HG03354 (cell line): Measurements from ENCODE around the gene FKBP10.
"Not testable (repeated sequence)": the region's sequence is repeated elsewhere in the genome, so short reads cannot be mapped to it uniquely, and the experiment has no call there.

Experiments used
- ATAC-seq: cut with Tn5 transposase; IDR thresholded peaks from one replicate; pipeline ENCODE4 v1.9.1; 2021; ENCODE audit warnings: mild to moderate bottlenecking; ENCODE audit not compliant: unreplicated experiment, poor library complexity, severe bottlenecking

FKBP10 gene

DNA sequence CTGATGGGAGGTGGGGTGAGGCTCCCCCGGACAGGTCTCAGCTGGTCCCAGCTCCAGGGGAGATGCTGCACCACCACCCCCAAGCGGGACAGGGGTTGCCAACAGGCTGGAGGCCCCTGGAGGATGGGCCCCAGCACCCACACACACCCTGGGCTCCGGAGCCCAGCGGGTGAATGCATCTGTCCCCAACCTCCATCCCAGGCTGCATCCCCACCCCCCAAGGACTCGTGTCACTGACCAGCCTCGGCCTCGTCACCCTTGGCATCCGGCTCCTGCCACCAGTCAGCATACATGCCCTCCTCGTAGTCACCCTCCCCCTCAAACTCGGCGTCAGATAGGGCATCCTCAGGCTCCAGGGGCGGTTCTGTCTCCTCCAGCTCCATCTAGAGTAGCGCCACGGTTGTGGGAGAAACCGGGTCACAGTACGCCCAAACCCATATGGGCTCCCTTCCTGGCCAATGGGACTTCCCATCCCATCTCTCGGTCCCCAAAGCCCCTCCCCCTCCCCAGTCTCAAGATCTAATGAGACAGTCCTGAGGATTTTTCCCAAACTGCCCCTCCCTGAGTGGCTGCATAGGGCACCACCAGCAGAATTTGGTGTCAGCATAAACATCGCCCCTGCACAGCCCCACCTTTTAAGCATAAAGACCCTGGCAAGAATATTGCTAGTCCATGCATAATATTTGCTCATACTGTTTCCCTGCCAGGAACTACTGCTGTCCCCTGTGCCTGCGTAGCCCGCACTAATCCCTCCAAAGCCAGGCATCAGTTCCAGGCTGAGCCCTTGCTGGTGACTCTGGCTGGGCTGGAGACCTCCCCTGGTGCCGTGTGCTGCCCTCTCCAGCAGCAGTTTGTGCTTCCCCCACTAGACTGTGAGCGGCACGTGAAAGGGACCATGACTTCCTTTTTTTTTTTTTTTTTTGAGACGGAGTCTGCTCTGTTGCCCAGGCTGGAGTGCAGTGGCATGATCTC, 9.5 kb upstream of the FKBP10 start:
- ATAC-seq = no peak

- no peak for ATAC-seq
Observed at GRCh38 chr17:41806685-41807445, 5.9 kb upstream of the FKBP10 start.

DNA sequence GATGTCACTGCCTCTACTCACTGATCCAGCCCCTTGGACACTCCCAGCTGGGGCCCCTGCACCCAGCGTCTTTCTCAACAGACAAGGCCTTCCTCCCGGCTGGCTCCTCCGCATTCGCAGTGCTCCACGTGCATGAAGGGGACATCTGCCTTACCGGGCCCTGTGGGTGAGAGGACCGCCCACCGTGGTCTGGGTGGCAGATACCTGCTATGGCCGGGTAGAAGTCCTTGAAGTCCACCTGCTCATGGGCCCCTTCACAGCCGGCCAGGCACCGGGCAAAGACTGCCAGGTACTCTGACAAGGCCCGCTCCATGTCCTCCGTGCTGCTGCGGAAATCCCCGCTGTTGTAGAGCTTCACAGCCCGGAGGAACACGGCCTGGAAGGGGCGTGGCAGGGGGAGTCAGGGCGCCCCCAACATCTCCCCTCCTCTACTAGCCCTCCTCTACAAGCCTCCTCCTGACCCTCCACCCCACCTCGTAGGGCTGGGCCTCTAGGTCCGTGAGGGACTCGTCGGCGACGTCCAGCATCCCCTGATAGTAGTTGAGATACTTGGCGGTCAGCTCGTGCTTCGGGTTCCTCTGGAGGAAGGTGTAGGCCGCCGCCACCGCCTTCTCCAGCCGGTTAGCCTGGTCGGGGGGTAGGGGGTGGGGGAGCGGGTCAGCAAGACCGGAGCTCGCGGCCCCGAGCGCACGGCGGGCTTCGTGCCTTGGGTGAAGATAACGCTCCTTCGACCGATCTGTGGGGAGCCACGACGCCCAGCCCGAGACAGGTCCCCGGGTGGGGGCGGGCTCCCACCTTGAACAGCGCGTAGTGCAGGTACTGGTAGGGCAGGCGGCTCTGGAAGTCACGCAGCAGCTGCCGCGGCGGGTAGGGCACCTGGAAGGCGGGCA, 1.9 kb upstream of the FKBP10 start:
- no peak for ATAC-seq

DNA sequence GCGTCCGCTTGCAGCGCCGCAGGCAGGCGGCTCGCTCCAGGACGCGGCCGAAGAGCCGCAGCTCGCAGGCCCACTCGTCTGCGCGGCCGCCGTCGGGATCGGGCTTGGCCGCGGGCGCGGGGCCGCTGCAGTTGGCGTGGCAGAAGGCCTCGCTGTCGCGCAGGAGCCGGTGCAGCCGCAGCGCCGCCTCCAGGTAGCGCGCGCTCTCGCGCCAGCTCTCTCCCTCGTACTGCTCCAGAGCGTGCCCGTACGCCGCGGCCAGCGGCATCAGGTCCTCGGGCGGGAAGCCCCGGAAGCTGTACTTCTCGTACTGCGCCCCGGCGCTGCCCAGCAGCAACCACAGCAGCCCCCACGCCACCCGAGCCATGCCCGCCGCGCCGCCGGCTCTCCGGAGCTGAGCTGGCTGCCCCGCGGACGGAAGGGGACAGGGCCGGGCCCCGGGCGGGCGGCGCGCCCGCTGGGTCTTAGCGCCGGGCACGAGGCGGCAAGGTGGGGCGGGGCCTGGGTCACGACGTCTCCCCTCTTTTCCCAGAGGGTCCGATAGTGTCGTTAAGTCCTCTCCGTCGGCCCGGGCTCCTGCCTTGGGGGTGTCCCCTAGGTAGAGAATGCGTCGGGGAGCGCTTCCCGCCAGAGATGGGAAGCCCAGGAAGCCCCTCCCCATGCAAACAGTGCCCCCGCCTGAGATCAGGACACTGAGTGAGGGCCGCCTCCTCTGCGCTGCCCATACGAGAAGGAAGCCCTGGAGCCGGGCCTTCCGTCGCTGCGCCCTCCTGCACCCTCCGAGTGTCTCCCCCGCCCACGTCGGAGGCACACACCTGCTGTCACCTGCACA, 1.0 kb upstream of the FKBP10 start, which contains the start of gene P3H4:
Gene P3H4 (minus strand): TSS at position 401 of the 832 bp plus-strand sequence. CDS start 34 bp downstream, at position 367.
- peak; percentile 71 for ATAC-seq

DNA sequence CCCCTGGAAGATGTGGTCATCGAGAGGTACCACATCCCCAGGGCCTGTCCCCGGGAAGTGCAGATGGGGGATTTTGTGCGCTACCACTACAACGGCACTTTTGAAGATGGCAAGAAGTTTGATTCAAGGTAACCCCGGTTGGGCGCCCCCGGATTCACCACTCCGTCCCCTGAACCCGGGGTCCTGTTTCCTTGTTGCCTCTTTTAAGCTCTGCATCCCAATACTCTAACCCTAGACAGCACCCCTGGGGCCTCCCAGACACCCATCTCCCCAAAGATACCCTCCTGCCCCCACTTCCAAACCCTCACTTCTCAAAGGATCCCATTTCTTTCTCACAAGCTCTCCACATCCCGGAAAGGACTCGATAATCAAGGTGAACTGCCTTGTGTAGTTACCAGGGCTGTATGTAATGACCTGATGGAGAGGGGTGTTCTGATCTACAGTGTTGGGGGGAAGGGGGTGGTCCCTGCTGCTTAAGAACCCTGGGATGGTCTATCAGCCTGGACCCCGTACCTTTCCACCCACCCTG, 412 bp downstream of the FKBP10 start:
- no peak for ATAC-seq

- no peak for ATAC-seq
Observed at GRCh38 chr17:41813699-41814124, 908 bp downstream of the FKBP10 start.

GRCh38 chr17:41814195-41814594, 1.4 kb downstream of the FKBP10 start:
- ATAC-seq = no peak

GRCh38 chr17:41816637-41817320, 4.0 kb downstream of the FKBP10 start:
- ATAC-seq = no peak

DNA sequence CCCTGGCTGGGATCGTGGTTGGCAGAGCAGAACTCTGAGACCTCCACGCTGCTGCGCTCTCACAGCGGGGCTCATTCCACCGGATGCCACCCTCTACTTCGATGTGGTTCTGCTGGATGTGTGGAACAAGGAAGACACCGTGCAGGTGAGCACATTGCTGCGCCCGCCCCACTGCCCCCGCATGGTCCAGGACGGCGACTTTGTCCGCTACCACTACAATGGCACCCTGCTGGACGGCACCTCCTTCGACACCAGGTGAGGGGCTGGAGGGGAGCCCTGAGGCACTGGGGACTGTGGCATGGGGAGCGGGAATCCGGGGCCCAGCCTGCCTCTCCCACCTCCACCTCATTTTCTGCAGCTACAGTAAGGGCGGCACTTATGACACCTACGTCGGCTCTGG, 5.2 kb downstream of the FKBP10 start:
- no peak for ATAC-seq

- ATAC-seq = no peak
Observed at GRCh38 chr17:41821776-41822175, 9.0 kb downstream of the FKBP10 start.

DNA sequence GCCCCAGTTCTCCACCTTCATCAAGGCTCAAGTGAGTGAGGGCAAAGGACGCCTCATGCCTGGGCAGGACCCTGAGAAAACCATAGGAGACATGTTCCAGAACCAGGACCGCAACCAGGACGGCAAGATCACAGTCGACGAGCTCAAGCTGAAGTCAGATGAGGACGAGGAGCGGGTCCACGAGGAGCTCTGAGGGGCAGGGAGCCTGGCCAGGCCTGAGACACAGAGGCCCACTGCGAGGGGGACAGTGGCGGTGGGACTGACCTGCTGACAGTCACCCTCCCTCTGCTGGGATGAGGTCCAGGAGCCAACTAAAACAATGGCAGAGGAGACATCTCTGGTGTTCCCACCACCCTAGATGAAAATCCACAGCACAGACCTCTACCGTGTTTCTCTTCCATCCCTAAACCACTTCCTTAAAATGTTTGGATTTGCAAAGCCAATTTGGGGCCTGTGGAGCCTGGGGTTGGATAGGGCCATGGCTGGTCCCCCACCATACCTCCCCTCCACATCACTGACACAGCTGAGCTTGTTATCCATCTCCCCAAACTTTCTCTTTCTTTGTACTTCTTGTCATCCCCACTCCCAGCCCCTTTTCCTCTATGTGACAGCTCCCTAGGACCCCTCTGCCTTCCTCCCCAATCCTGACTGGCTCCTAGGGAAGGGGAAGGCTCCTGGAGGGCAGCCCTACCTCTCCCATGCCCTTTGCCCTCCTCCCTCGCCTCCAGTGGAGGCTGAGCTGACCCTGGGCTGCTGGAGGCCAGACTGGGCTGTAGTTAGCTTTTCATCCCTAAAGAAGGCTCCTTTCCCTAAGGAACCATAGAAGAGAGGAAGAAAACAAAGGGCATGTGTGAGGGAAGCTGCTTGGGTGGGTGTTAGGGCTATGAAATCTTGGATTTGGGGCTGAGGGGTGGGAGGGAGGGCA, 9.7 kb downstream of the FKBP10 start:
- no peak for ATAC-seq

GRCh38 chr17:41823141-41823524, 10.3 kb downstream of the FKBP10 start:
- no peak for ATAC-seq

- no peak for ATAC-seq
Observed at GRCh38 chr17:41823580-41823979, 10.8 kb downstream of the FKBP10 start.

DNA sequence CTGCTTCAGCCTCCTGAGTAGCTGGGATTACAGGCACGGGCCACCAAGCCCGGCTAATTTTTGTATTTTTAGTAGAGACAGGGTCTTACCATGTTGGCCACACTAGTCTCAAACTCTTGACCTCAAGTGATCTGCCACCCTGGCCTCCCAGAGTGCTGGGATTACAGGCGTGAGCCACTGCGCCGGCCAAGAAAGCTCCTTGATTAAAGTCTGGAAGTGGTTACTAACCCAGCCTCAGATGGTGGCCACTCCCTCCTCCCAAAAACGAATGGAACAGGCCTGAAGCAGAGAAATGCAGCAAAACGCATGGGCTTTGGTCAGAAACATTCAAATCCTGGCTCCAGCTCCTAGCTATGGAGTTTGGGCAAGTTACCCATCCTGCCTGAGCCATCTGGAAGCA, 11.3 kb downstream of the FKBP10 start:
- ATAC-seq = no peak

DNA sequence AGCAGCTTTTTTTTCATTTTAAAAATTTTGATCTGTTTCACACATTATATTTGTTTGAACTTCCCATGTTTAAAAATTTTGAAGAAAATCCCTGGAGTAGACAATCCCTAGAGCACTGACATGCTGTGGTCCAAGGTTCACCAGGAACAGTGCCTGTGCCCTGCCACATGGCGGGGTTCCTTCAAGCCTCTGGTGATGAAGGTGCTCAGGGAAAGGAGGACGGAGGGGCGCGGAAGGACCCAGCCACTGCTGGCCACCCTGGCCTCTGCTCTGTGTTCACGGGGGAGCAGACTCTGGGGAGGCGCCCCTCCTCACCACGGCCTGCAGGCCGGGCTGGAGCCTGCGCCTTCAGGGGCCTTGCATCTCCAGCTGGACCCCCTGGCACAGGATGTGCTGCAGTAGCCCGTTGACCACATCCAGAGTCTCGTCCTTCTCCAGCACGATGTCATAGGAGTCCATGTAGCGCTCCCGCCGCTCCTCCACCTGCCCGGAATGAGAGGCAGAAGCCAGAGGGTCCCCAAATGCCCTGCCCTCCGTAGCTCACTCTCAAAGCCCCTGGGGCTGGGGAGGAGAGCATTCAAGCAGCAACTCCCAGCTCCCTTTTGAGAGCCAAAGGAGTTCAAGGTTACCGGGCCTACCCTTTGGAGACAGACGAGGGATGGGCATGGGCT, 12.5 kb downstream of the FKBP10 start:
- no peak for ATAC-seq

DNA sequence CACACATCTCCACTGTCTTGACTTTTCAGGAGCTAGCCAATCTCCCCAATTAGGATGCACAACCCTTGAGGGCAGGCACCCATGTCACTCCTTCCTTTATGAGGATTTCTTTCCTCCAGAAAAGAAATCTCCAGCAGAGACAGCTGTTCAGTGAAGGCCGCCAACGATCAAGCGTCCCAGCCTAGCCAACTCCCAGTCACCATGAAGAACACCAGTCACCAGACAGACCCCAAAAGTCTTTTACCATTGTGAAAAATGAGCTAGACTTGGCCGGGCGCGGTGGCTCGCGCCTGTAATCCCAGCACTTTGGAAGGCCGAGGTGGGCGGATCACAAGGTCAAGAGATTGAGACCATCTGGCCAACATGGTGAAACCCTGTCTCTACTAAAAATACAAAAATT, 17.2 kb downstream of the FKBP10 start:
- ATAC-seq = not testable (repeated sequence)
